GM21786 (cell line): ENCODE results near the gene IFIT3.

Source experiments
- ATAC-seq: cut with Tn5 transposase; IDR thresholded peaks from one replicate; pipeline ENCODE4 v1.9.1; 2021; ENCODE audit not compliant: unreplicated experiment

Gene IFIT3

GRCh38 chr10:89335226-89335625 is 7.4 kb downstream of the IFIT3 start:
- ATAC-seq = no peak

- no peak for ATAC-seq
Observed at GRCh38 chr10:89336241-89336640, 8.4 kb downstream of the IFIT3 start.

GRCh38 chr10:89337484-89337883 is 9.7 kb downstream of the IFIT3 start:
- no peak for ATAC-seq

GRCh38 chr10:89338713-89339112 is 10.9 kb downstream of the IFIT3 start:
- ATAC-seq = no peak

GRCh38 chr10:89339875-89340274 is 12.1 kb downstream of the IFIT3 start:
- no peak for ATAC-seq

- ATAC-seq = no peak
Observed at GRCh38 chr10:89341649-89342048, 13.9 kb downstream of the IFIT3 start.

- ATAC-seq = no peak
Observed at GRCh38 chr10:89342206-89342958, 14.6 kb downstream of the IFIT3 start.

- no peak for ATAC-seq
Observed at GRCh38 chr10:89343089-89343767, 15.4 kb downstream of the IFIT3 start.

- ATAC-seq = no peak
Observed at GRCh38 chr10:89344156-89344555, 16.4 kb downstream of the IFIT3 start.

- no peak for ATAC-seq
Observed at GRCh38 chr10:89345367-89346000, 17.7 kb downstream of the IFIT3 start.

GRCh38 chr10:89346405-89347254 is 18.8 kb downstream of the IFIT3 start:
- ATAC-seq = no peak

GRCh38 chr10:89347701-89348457 is 20.1 kb downstream of the IFIT3 start:
- ATAC-seq = no peak

- no peak for ATAC-seq
Observed at GRCh38 chr10:89348481-89348880, 20.7 kb downstream of the IFIT3 start.

GRCh38 chr10:89348975-89349374 is 21.2 kb downstream of the IFIT3 start:
- no peak for ATAC-seq

- ATAC-seq = peak; percentile 30
Observed at GRCh38 chr10:89350631-89351315, 23.0 kb downstream of the IFIT3 start.

- ATAC-seq = peak; percentile 76
Observed at GRCh38 chr10:89351412-89351779, 23.6 kb downstream of the IFIT3 start.

GRCh38 chr10:89351780-89352597 is 24.2 kb downstream of the IFIT3 start:
- peak; percentile 41 for ATAC-seq

GRCh38 chr10:89352802-89353201 is 25.0 kb downstream of the IFIT3 start:
- ATAC-seq = no peak

- no peak for ATAC-seq
Observed at GRCh38 chr10:89355394-89355931, 27.7 kb downstream of the IFIT3 start.
